HG02763 (cell line): ENCODE data around the gene DENND2D.

Source experiments
- ATAC-seq: cut with Tn5 transposase; IDR thresholded peaks from one replicate; pipeline ENCODE4 v1.9.1; 2021; ENCODE audit warnings: mild to moderate bottlenecking, moderate library complexity; ENCODE audit not compliant: unreplicated experiment

DENND2D gene

DNA sequence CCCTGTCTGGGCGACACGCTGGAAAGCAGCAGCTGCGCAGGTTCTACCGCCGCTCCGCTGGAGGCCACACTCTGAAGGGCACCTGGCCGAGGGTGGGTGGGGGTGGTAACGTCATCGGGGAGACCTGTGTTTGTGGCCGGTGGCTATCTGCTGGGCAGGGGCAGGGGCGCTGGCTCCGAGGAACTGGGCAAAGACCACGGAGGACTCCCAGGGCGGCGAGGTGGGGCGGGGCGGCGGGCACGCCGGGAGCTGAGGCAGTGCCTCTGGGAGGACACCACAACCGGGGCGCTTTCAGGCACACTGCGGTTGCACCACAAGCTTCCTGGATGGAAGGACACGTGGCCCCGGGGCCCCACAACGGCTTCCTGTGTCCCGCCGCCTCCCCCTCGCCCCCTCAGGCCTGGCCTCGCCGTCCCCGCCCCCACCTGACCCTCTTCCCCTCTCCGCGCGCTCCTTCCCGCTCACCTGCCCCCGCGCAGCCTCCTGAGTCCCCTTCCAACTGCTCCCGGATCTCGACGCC, 3.3 kb upstream of the DENND2D start:
- ATAC-seq: peak; percentile 62

- no peak for ATAC-seq
Observed at GRCh38 chr1:111202707-111203623, 2.5 kb upstream of the DENND2D start.

- ATAC-seq: no peak
Observed at GRCh38 chr1:111202366-111202706, 1.9 kb upstream of the DENND2D start.

DNA sequence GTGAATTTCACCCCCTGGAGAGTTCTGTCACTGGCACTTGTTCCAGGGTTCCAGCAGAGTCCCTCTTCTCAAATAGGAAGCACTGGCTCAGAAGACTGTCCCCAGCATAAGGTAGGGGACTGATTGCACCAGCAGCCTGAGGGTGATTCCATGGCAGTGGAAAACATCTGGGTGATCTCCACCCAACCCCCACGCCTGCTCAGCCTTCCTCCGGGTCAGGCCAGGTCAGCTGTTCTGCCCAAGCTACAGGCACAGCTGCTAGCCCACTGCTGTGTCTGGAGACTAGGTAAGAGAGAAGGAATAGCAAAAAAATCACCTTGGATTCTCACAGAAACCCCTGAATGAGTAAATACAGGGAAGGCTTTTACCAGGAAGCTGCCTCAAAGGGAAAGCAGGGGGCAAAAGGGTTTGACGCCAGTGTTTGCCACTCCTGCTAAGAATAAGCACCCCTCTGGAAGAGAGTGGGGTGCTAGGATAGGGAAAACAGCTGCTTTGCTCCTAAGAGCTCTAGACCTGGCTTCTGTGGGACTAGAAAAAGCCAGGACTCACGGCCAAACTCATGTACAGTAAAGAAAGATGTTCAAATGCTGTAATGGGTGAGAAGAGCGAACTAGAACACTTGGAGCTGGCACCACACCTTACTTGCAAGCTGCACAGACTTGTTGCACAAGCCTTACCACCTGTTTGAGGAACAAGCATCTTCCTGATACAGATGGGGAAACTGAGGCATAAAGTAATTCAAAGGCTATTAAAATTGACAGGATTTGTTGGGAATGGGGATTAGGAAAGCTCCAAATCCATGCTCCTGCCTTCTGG, 1.0 kb upstream of the DENND2D start:
- no peak for ATAC-seq

DNA sequence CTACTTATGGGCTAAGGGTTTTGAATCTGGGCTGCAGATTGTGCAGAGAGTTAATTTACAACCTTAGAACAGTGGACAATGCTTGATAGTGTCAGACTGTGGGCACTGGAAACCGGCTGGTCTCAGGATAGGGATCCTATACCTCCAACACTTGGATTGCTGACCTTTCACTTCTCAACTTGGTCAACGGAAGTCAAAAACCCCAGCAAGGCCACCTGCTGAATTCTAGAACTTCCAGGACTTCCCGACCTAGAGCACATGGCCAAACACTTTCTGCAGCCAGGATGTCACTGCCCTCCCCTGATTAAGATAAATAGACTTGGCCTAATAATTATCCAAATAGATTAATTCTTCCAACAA, 336 bp upstream of the DENND2D start:
- ATAC-seq: no peak

GRCh38 chr1:111199329-111199728, 1.1 kb downstream of the DENND2D start:
- no peak for ATAC-seq

- ATAC-seq: no peak
Observed at GRCh38 chr1:111198836-111199235, 1.6 kb downstream of the DENND2D start.

- ATAC-seq: no peak
Observed at GRCh38 chr1:111197598-111198284, 2.7 kb downstream of the DENND2D start.

- ATAC-seq: no peak
Observed at GRCh38 chr1:111196213-111196612, 4.2 kb downstream of the DENND2D start.

- no peak for ATAC-seq
Observed at GRCh38 chr1:111195002-111195684, 5.3 kb downstream of the DENND2D start.

- no peak for ATAC-seq
Observed at GRCh38 chr1:111193712-111194480, 6.5 kb downstream of the DENND2D start.

DNA sequence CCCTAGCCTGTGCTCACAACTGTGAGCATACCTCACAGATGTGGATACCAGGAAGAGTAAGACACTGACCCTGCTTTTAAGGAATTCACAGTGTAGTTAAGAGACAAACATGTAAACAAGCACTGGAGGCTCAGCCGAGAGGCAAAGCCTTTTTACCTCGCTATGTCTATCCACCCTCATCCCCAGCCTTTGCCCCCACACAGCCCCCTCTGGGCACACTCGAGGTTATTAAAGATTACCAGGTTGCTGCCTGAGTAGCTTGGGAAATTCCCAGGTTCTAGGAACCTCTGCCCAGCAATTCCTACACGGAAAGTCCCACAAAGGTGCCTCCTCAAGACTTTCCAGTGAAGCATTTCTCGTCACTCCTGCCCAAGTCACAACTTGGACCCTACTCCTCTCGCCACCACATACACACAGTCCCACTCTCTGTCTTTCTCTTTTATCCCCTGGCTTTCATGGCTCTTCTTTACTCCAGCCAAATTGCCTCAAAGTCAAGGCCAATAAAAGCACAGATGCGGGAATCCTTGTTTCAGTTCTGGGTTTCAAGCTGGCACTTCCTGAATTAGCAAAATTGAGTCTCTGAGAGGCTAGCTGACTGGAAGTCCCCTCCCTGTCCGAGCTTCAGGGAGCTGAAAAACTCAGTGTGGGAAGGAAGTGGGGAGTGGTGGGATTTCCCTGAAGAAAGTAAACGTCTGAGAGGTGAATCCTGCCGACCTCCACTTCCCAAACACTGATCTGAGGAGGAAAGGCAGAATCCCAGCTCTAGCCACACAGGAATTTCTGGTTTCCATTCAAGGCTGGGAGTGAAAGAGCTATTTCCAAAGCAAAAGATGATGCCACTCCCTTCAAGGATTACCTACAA, 7.6 kb downstream of the DENND2D start:
- no peak for ATAC-seq

DNA sequence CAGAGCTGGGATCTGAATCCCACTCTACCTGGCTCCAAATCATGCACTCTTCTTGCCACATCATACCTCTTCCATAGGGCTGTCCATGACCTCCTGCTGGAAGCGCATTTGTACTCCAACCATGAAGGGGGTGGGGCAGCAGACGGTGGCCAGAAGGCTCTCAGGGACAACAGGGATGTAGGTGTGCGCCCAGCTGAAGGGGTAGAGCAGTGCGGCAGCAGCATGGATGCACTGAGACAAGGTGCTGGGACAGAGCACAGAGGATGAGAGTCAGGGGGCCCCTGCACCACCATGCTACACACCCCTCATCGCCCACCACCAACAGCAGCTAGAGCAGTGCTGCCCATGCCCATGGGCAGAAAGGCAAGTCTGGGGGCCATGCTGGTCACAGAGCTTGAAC, 8.4 kb downstream of the DENND2D start:
- no peak for ATAC-seq

- ATAC-seq: no peak
Observed at GRCh38 chr1:111191496-111191895, 8.9 kb downstream of the DENND2D start.

- ATAC-seq: no peak
Observed at GRCh38 chr1:111190931-111191451, 9.5 kb downstream of the DENND2D start.

DNA sequence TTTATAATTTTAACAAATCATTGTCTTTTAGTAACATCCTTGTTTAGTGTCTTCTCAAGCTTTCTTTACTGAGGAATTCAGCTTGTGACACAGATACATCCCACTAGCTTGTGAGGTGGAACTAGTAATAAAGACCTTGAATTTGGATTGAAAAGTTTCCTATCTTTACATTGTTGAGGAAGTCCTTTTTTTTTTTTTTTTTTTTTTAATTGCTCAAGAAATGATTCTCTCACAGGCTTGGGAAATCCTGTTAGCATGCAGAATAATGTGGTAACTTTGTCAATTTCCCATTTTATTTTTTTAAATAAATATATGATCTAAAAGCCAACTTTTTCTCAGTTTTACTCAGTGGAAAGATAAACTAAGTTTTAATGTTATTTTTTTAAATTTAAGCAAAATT, 15.8 kb downstream of the DENND2D start:
- no peak for ATAC-seq

GRCh38 chr1:111183308-111184069, 17.0 kb downstream of the DENND2D start:
- no peak for ATAC-seq

GRCh38 chr1:111182052-111182451, 18.4 kb downstream of the DENND2D start:
- no peak for ATAC-seq
